GM21825 (cell line): ENCODE results near the gene SAXO1.

Experiments used
- ATAC-seq: cut with Tn5 transposase; IDR thresholded peaks from one replicate; pipeline ENCODE4 v1.9.1; 2021; ENCODE audit warnings: mild to moderate bottlenecking, moderate library complexity; ENCODE audit not compliant: unreplicated experiment

The SAXO1 gene

DNA sequence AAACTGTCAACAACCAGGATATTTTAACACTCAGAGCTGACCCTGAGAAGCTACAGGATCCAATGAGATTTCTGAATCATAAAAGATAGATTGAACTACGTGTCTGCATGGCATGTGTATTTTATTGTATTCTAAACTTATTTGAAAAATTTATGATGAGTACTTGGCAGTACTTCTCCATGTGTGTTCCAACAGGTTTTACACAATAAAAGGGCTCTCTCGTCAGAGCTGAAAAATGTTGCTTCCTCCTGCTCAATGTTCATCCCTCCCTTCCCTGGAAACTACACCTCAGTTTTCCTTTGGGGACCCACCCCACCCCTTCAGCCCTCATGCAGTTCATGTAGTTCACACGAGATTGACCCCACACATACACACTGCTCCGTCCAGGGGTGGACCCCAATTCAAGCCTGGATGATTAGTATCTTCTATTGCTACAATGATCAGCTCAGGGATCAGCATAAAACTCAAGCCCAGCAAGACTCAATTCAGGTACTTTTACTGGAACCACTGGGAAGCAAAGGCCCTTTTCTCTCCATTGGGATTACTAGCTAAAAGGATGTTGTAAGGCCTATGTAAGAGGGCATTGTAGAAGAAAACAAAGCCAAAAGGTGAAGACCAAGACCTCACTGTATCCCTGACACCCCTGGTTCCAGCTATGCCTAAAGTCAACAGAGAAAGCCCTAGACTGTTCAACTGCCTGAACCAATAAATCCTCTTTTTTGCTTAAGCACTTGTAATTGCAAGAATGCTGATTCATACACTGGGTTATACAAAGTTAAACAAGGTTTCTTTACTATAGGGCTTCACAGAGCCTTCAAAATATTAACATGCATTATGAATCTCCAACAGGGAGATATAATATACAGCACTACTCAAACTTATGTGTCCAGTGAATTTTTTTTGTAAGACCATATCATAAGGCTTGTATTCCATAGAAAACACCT, 112.6 kb downstream of the SAXO1 start:
- no peak for ATAC-seq

DNA sequence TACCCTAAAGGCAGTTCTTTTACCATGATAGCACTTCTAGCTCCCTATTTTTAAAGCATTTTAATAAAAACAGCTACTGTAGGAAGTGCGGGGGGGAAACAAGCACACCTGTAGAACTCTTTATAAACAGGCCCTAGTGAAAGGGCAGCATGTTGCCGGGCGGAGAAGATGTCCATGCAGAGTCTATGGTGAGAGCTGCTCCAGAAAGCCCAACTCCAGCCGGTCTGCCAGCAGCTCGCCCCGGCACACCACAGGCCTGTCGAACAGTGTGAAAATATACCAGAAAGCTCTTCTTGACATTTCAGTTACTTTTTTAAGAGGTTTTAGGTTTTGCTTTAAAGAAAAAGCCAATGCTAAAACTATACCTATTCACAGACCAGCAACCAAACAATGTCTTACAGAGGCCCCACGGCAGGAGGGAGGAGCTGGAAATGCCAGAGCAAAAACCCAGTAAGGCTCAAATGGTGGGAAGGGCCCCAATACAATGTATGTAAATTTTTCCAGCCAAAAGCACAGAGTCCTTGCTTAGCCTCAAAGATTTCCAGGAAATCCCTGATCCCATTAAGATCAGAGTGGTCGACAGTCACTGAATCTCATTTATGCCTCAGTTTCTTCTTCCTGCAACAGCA, 121.2 kb downstream of the SAXO1 start:
- ATAC-seq, result no peak

DNA sequence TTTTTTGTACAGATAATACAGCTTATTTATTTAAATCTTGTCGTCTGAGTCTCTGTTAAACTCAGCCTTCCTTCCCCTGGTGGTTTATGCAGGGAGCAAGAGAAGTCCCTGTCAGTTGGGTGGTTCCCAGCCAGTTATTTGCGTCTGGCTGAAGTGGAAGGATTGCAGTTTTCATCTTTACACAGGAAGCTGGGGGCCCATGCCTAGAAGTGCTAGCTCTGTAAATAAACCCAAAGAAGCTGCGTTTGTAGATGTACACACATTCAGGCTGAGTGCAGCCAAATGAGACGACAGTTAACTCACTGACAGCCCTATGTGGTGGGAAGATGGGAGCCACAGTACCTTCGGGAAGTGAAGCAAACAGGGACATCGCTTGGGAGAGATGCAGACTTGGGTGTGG, 122.1 kb downstream of the SAXO1 start:
- no peak for ATAC-seq

GRCh38 chr9:18910435-18910834, 122.6 kb downstream of the SAXO1 start:
- no peak for ATAC-seq

GRCh38 chr9:18909140-18910018, 123.6 kb downstream of the SAXO1 start:
- no peak for ATAC-seq

- no peak for ATAC-seq
Observed at GRCh38 chr9:18907927-18908625, 124.9 kb downstream of the SAXO1 start.

- no peak for ATAC-seq
Observed at GRCh38 chr9:18906656-18907395, 126.2 kb downstream of the SAXO1 start.

DNA sequence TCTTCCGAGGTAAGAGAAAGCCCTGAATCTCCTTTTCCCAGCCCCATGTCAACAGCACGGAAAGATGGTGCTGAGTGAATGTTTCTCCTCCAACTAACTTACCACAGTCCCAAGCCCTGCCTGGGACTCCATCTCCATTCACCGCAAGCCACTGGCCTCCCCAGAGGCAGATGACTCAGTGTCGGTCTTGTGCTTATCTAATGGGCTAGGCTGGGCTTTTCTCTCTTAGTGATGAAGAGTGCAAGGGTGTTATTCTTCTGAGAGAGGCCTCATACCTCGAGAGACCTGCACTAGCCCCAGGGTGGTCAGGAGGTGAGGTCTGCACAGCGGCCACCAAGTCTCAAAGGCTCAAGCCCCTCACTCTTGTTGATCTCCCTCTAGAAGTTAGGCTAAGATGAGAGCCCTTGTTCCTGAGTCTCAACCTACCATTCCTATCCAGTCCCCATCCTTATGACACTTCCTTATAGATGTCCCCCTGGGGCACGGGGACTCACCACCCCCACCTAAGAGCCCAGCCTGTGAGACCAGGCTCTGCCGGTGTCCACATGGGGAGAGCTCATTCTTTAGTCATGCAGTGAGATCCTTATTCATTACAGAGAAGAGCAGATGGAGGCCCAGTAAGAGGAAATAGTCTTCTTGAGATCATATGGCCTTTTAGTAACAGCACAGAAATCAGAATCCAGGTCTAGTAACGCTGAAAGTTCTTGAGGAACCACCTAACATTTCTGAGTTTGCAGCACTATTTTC, 127.0 kb downstream of the SAXO1 start:
- no peak for ATAC-seq

GRCh38 chr9:18905028-18905882, 127.8 kb downstream of the SAXO1 start:
- ATAC-seq, result no peak

- ATAC-seq, result no peak
Observed at GRCh38 chr9:18903450-18903849, 129.6 kb downstream of the SAXO1 start.

- ATAC-seq, result no peak
Observed at GRCh38 chr9:18896531-18897179, 136.4 kb downstream of the SAXO1 start.

DNA sequence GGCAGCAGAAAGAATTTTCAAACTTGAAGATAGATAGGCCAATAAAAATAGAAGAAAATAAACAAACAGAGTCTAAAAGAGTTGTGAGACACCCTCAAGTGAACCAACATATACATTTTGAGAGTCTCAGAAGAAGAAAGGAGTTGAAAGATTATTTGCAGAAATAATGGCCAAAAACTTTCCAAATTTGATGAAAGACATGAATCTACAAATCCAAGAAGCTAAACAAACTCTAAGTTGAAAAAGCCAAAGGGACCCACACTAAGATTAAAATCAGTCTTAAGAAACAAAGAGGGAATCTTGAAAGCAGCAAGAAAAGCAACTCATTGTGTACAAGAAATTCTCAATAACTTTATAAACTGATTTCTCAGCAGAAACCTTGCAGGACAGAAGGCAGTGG, 137.0 kb downstream of the SAXO1 start:
- ATAC-seq, result no peak

GRCh38 chr9:18893491-18893890, 139.5 kb downstream of the SAXO1 start:
- no peak for ATAC-seq

DNA sequence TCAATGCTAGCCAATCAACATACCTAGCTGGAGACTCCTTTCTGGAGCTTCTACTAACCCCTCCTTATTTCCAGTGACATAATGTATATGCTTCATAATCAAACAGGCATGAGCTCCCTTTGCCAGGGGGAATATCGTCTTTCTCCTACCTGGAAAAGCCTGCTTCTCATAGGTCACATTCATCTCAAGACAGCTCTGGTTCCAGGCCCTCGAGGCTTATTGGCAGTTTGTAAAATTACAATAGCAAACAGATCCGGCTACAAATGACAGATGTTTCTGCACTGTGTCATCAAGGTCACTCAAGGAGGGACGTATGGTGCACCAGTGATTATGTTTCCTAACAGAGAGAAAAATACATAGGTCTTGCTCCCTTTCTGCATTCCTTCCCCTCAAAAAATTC, 140.0 kb downstream of the SAXO1 start:
- no peak for ATAC-seq

DNA sequence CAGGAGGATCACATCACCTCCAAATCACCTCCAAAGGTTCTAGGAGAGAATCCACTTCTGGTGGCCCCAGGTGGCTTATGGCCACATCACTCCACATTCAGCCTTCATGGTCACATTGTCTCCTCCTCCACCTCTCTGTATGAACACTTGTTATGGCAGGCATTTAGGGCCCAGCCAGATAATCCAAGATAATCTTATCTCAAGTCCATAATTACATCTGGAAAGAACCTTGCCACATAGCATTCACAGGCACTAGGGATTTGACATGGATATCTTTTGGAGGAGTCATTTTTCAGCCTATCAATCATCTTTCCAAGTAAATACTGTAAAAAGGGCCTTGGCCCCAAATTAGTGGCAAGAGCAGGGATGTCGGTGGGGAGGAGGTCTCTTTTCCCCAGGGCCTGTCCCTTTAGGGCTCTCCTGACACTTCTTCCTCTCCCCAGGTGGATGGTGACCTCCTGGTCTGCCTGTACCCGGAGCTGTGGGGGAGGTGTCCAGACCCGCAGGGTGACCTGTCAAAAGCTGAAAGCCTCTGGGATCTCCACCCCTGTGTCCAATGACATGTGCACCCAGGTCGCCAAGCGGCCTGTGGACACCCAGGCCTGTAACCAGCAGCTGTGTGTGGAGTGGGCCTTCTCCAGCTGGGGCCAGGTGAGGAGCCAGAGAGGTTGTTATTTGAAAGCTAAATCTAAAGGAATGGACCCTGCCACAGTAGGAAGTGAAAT, 140.9 kb downstream of the SAXO1 start:
- no peak for ATAC-seq

- ATAC-seq, result peak; percentile 88
Observed at GRCh38 chr9:18890372-18890771, 142.6 kb downstream of the SAXO1 start.

- no peak for ATAC-seq
Observed at GRCh38 chr9:18889550-18889949, 143.5 kb downstream of the SAXO1 start.
